Kidney capillary endothelial cell (primary cell): Measurements from ENCODE around the gene ZBTB21.
"Not testable (repeated sequence)": the region's sequence is repeated elsewhere in the genome, so short reads cannot be mapped to it uniquely, and the experiment has no call there.

Source experiments
- DNase-seq: peaks from one replicate; pipeline ENCODE4 v3.0.0-alpha.2; 2018; ENCODE audit warnings: low spot score

ZBTB21 gene

GRCh38 chr21:41967708-41968107 is 42.5 kb downstream of the ZBTB21 start:
- DNase-seq: no peak

- DNase-seq: no peak
Measured at GRCh38 chr21:41966872-41967621, 43.1 kb downstream of the ZBTB21 start.

- DNase-seq: no peak
Measured at GRCh38 chr21:41966041-41966833, 43.9 kb downstream of the ZBTB21 start.

GRCh38 chr21:41965461-41966013 is 44.6 kb downstream of the ZBTB21 start:
- DNase-seq: no peak

GRCh38 chr21:41965045-41965444 is 45.1 kb downstream of the ZBTB21 start:
- no peak for DNase-seq

- no peak for DNase-seq
Measured at GRCh38 chr21:41964171-41964570, 46.0 kb downstream of the ZBTB21 start.

GRCh38 chr21:41962425-41962966 is 47.7 kb downstream of the ZBTB21 start:
- DNase-seq: no peak

GRCh38 chr21:41961753-41962152 is 48.4 kb downstream of the ZBTB21 start:
- no peak for DNase-seq

- peak; percentile 96 for DNase-seq
Measured at GRCh38 chr21:41961282-41961701, 48.9 kb downstream of the ZBTB21 start.

- DNase-seq: no peak
Measured at GRCh38 chr21:41960386-41960785, 49.8 kb downstream of the ZBTB21 start.

- not testable (repeated sequence) for DNase-seq
Measured at GRCh38 chr21:41959697-41960096, 50.5 kb downstream of the ZBTB21 start.

GRCh38 chr21:41958886-41959563 is 51.1 kb downstream of the ZBTB21 start:
- no peak for DNase-seq

GRCh38 chr21:41957991-41958766 is 52.0 kb downstream of the ZBTB21 start:
- peak; percentile 99 for DNase-seq

GRCh38 chr21:41956926-41957729 is 53.0 kb downstream of the ZBTB21 start:
- peak; percentile 55 for DNase-seq

- DNase-seq: no peak
Measured at GRCh38 chr21:41955516-41955915, 54.6 kb downstream of the ZBTB21 start.

- DNase-seq: no peak
Measured at GRCh38 chr21:41954654-41955499, 55.3 kb downstream of the ZBTB21 start.

GRCh38 chr21:41953831-41954653 is 56.1 kb downstream of the ZBTB21 start, which contains the start of gene C2CD2:
C2CD2 (minus strand) TSS chr21:41954018; CDS start chr21:41953648, 370 bp downstream.
- DNase-seq: peak; percentile 81

GRCh38 chr21:41953249-41953830 is 56.8 kb downstream of the ZBTB21 start:
- DNase-seq: no peak
